GM23338 (cell line): Measurements from ENCODE around the gene STAP2. TPM values are rescaled to one million over a fixed set of nuclear protein-coding genes. Genes with fewer than 3 reads are reported as not detected.

ENCODE experiments used
- ATAC-seq: fragments of 200-7000 bp; cut with Tn5 transposase; 3 replicates; pipeline ENCODE4 v1.9.1; 2020
- DNase-seq: peaks from one replicate; pipeline ENCODE4 v3.0.0-alpha.2; 2015; ENCODE audit warnings: low spot score
- H2AFZ ChIP-seq: fragments of 200-600 bp; sonication (generic); 2 replicates; pipeline ENCODE4 v1.8.0; 2016; ENCODE audit warnings: antibody characterized with exemption, mild to moderate bottlenecking, moderate library complexity
- H3F3A ChIP-seq: fragments of 200-600 bp; sonication (generic); replicated peaks from 2 replicates; pipeline ENCODE4 v1.8.0; 2017; ENCODE audit warnings: antibody characterized with exemption, mixed run types, low read depth
- H3K27ac ChIP-seq: fragments of 200-600 bp; sonication (generic); 2 replicates; pipeline ENCODE4 v1.6.1; 2016; ENCODE audit warnings: low read depth
- H3K27me3 ChIP-seq: fragments of 200-600 bp; sonication (generic); 2 replicates; pipeline ENCODE4 v1.8.0; 2016; ENCODE audit warnings: mild to moderate bottlenecking, mixed run types, moderate library complexity; ENCODE audit not compliant: insufficient read depth
- H3K36me3 ChIP-seq: fragments of 200-600 bp; sonication (generic); 2 replicates; pipeline ENCODE4 v1.8.0; 2016; ENCODE audit warnings: mild to moderate bottlenecking; ENCODE audit not compliant: insufficient read depth
- H3K4me1 ChIP-seq: fragments of 200-600 bp; sonication (generic); 2 replicates; pipeline ENCODE4 v1.8.0; 2016; ENCODE audit warnings: mild to moderate bottlenecking, moderate library complexity; ENCODE audit not compliant: insufficient read depth
- H3K4me2 ChIP-seq: fragments of 200-600 bp; sonication (generic); 2 replicates; pipeline ENCODE4 v1.7.1; 2017; ENCODE audit warnings: mixed run types
- H3K4me3 ChIP-seq: fragments of 200-600 bp; sonication (generic); 2 replicates; pipeline ENCODE4 v1.6.1; 2016; ENCODE audit warnings: mixed run types
- H3K79me2 ChIP-seq: fragments of 200-600 bp; sonication (generic); replicated peaks from 2 replicates; pipeline ENCODE4 v1.8.0; 2017; ENCODE audit warnings: mild to moderate bottlenecking; ENCODE audit not compliant: insufficient read depth
- H3K9me2 ChIP-seq: fragments of 200-600 bp; sonication (generic); 2 replicates; pipeline ENCODE4 v1.8.0; 2017; ENCODE audit not compliant: insufficient read depth
- H4K20me1 ChIP-seq: fragments of 200-600 bp; sonication (generic); replicated peaks from 2 replicates; pipeline ENCODE4 v1.8.0; 2017; ENCODE audit warnings: mild to moderate bottlenecking; ENCODE audit not compliant: insufficient read depth
- H3K27ac Mint-ChIP-seq: 2 replicates; pipeline ENCODE4 v1.8.0; 2020; ENCODE audit warnings: inconsistent platforms, mild to moderate bottlenecking, moderate library complexity, mixed read lengths
- H3K27me3 Mint-ChIP-seq: 3 replicates; pipeline ENCODE4 v1.8.0; 2022; ENCODE audit warnings: low read depth, mild to moderate bottlenecking, moderate library complexity, mixed read lengths, inconsistent platforms; ENCODE audit not compliant: insufficient read depth, poor library complexity
- H3K36me3 Mint-ChIP-seq: 3 replicates; pipeline ENCODE4 v1.8.0; 2021; ENCODE audit warnings: low read depth, mild to moderate bottlenecking, inconsistent platforms, moderate library complexity, mixed read lengths
- H3K4me1 Mint-ChIP-seq: 3 replicates; pipeline ENCODE4 v1.8.0; 2020; ENCODE audit warnings: mild to moderate bottlenecking, inconsistent platforms, mixed read lengths
- H3K4me3 Mint-ChIP-seq: 3 replicates; pipeline ENCODE4 v1.8.0; 2021; ENCODE audit warnings: moderate library complexity, mild to moderate bottlenecking, inconsistent platforms, mixed read lengths
- H3K9me3 Mint-ChIP-seq: 3 replicates; pipeline ENCODE4 v1.8.0; 2020; ENCODE audit warnings: moderate library complexity, mild to moderate bottlenecking, inconsistent platforms, mixed read lengths
- CREB1 ChIP-seq: fragments of 250-450 bp; sonication (Bioruptor Pico); IDR thresholded peaks from 2 replicates; pipeline ENCODE4 v1.5.0; 2020; ENCODE audit warnings: low read depth, mild to moderate bottlenecking, moderate library complexity
- EZH2 ChIP-seq: fragments of 200-600 bp; sonication (generic); IDR thresholded peaks from one replicate; pipeline ENCODE4 v1.8.0; 2017; ENCODE audit warnings: antibody characterized with exemption, mild to moderate bottlenecking, low read depth; ENCODE audit not compliant: unreplicated experiment
- EZH2phosphoT487 ChIP-seq: fragments of 200-600 bp; sonication (generic); IDR thresholded peaks from one replicate; pipeline ENCODE4 v1.8.1; 2018; ENCODE audit warnings: antibody characterized with exemption; ENCODE audit not compliant: unreplicated experiment
- JUNB ChIP-seq: IDR thresholded peaks from one replicate; pipeline ENCODE4 v1.6.1; 2016; ENCODE audit warnings: antibody characterized with exemption; ENCODE audit not compliant: unreplicated experiment
- NANOG ChIP-seq: IDR thresholded peaks from 2 replicates; pipeline ENCODE4 v1.6.1; 2016; ENCODE audit warnings: antibody characterized with exemption, borderline replicate concordance
- POLR2AphosphoS5 ChIP-seq: IDR thresholded peaks from 2 replicates; pipeline ENCODE4 v1.6.1; 2016; ENCODE audit warnings: antibody characterized with exemption, low read depth
- STAT1 ChIP-seq: IDR thresholded peaks from one replicate; pipeline ENCODE4 v1.6.1; 2016; ENCODE audit warnings: antibody characterized with exemption; ENCODE audit not compliant: unreplicated experiment
- polyA plus RNA-seq: library from polyadenylated mRNA; unstranded; fragments of >200 nt; fragmentation: Nextera tagmentation; extraction: Ambion mirVana; gene quantifications from 2 replicates; pipeline ENCODE4 v1.2.1, GENCODE V29; 2016
- total RNA-seq: library from RNA; depleted of rRNA; stranded (reverse); fragments of >200 nt; shearing (Covaris generic); gene quantifications from 2 replicates; pipeline ENCODE4 v1.2.3, GENCODE V29; 2014
- TF ChIP-seq, protein P1 (sequence below): IDR thresholded peaks from one replicate; pipeline ENCODE4 v1.6.1; 2018; ENCODE audit warnings: antibody characterized with exemption; ENCODE audit not compliant: unreplicated experiment
- TF ChIP-seq, protein P2 (sequence below): IDR thresholded peaks from 2 replicates; pipeline ENCODE4 v1.6.1; 2016; ENCODE audit warnings: antibody characterized with exemption
- TF ChIP-seq, protein P3 (sequence below): fragments of 250-450 bp; sonication (Bioruptor Pico); IDR thresholded peaks from 2 replicates; pipeline ENCODE4 v1.5.0; 2020; ENCODE audit warnings: mild to moderate bottlenecking, moderate library complexity

STAP2 gene
- total and polyA plus RNA-seq, 2 experiments from 2014 or later = 15.1 to 20.7 TPM

DNA sequence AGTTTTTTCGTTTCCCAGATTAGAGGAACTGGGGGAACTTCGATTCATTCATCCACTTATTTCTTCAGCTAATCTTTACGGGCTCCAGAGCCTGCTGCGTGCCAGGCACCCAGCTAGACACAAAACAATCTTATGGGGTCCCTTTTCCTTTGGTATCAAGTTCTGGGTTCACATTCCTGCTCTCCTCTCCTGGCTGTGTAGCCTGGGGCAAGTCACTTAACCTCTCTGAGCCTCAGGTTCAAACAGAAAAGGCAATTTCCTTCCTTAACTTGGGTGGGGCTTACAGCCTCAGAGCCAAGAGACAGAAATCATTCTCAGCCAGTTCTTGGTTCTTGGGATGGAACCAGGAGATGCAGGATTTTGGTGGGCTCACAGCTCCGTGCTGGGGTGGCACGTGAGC, 53.7 kb downstream of the STAP2 start:
- ATAC-seq = no peak
- H4K20me1 ChIP-seq = no peaks in the 10 kb centered on the region
- H3K36me3 Mint-ChIP-seq = no peaks in the 10 kb centered on the region

More for the DNA sequence above, 53.7 kb downstream of the STAP2 start:
- no peaks in the 10 kb centered on the region for H3F3A ChIP-seq
- H3K4me2 ChIP-seq = no peak overlapping the region
- TF ChIP-seq EZH2 = no peak
- no peak for TF ChIP-seq STAT1
- no peak for TF ChIP-seq EZH2phosphoT487
- no peak for TF ChIP-seq NANOG
- TF ChIP-seq, protein P1, sequence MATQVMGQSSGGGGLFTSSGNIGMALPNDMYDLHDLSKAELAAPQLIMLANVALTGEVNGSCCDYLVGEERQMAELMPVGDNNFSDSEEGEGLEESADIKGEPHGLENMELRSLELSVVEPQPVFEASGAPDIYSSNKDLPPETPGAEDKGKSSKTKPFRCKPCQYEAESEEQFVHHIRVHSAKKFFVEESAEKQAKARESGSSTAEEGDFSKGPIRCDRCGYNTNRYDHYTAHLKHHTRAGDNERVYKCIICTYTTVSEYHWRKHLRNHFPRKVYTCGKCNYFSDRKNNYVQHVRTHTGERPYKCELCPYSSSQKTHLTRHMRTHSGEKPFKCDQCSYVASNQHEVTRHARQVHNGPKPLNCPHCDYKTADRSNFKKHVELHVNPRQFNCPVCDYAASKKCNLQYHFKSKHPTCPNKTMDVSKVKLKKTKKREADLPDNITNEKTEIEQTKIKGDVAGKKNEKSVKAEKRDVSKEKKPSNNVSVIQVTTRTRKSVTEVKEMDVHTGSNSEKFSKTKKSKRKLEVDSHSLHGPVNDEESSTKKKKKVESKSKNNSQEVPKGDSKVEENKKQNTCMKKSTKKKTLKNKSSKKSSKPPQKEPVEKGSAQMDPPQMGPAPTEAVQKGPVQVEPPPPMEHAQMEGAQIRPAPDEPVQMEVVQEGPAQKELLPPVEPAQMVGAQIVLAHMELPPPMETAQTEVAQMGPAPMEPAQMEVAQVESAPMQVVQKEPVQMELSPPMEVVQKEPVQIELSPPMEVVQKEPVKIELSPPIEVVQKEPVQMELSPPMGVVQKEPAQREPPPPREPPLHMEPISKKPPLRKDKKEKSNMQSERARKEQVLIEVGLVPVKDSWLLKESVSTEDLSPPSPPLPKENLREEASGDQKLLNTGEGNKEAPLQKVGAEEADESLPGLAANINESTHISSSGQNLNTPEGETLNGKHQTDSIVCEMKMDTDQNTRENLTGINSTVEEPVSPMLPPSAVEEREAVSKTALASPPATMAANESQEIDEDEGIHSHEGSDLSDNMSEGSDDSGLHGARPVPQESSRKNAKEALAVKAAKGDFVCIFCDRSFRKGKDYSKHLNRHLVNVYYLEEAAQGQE = no peak
- TF ChIP-seq, protein P2, sequence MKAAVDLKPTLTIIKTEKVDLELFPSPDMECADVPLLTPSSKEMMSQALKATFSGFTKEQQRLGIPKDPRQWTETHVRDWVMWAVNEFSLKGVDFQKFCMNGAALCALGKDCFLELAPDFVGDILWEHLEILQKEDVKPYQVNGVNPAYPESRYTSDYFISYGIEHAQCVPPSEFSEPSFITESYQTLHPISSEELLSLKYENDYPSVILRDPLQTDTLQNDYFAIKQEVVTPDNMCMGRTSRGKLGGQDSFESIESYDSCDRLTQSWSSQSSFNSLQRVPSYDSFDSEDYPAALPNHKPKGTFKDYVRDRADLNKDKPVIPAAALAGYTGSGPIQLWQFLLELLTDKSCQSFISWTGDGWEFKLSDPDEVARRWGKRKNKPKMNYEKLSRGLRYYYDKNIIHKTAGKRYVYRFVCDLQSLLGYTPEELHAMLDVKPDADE = no peak
- TF ChIP-seq, protein P3, sequence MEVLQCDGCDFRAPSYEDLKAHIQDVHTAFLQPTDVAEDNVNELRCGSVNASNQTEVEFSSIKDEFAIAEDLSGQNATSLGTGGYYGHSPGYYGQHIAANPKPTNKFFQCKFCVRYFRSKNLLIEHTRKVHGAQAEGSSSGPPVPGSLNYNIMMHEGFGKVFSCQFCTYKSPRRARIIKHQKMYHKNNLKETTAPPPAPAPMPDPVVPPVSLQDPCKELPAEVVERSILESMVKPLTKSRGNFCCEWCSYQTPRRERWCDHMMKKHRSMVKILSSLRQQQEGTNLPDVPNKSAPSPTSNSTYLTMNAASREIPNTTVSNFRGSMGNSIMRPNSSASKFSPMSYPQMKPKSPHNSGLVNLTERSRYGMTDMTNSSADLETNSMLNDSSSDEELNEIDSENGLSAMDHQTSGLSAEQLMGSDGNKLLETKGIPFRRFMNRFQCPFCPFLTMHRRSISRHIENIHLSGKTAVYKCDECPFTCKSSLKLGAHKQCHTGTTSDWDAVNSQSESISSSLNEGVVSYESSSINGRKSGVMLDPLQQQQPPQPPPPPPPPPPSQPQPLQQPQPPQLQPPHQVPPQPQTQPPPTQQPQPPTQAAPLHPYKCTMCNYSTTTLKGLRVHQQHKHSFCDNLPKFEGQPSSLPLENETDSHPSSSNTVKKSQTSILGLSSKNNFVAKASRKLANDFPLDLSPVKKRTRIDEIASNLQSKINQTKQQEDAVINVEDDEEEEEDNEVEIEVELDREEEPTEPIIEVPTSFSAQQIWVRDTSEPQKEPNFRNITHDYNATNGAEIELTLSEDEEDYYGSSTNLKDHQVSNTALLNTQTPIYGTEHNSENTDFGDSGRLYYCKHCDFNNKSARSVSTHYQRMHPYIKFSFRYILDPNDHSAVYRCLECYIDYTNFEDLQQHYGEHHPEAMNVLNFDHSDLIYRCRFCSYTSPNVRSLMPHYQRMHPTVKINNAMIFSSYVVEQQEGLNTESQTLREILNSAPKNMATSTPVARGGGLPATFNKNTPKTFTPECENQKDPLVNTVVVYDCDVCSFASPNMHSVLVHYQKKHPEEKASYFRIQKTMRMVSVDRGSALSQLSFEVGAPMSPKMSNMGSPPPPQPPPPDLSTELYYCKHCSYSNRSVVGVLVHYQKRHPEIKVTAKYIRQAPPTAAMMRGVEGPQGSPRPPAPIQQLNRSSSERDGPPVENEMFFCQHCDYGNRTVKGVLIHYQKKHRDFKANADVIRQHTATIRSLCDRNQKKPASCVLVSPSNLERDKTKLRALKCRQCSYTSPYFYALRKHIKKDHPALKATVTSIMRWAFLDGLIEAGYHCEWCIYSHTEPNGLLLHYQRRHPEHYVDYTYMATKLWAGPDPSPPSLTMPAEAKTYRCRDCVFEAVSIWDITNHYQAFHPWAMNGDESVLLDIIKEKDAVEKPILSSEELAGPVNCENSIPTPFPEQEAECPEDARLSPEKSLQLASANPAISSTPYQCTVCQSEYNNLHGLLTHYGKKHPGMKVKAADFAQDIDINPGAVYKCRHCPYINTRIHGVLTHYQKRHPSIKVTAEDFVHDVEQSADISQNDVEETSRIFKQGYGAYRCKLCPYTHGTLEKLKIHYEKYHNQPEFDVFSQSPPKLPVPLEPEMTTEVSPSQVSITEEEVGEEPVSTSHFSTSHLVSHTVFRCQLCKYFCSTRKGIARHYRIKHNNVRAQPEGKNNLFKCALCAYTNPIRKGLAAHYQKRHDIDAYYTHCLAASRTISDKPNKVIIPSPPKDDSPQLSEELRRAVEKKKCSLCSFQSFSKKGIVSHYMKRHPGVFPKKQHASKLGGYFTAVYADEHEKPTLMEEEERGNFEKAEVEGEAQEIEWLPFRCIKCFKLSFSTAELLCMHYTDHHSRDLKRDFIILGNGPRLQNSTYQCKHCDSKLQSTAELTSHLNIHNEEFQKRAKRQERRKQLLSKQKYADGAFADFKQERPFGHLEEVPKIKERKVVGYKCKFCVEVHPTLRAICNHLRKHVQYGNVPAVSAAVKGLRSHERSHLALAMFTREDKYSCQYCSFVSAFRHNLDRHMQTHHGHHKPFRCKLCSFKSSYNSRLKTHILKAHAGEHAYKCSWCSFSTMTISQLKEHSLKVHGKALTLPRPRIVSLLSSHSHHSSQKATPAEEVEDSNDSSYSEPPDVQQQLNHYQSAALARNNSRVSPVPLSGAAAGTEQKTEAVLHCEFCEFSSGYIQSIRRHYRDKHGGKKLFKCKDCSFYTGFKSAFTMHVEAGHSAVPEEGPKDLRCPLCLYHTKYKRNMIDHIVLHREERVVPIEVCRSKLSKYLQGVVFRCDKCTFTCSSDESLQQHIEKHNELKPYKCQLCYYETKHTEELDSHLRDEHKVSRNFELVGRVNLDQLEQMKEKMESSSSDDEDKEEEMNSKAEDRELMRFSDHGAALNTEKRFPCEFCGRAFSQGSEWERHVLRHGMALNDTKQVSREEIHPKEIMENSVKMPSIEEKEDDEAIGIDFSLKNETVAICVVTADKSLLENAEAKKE = no peak
- no peak for TF ChIP-seq POLR2AphosphoS5
- no peak for TF ChIP-seq CREB1 (CRISPR knock-in tag)
- TF ChIP-seq JUNB = no peak
- no peak for DNase-seq
- Mint-ChIP-seq H3K9me3 (no peaks in the 10 kb centered on the region), H3K4me3 (no peak overlapping the region), H3K27ac (no peak overlapping the region), H3K27me3 (peaks cover 26% of the 10 kb centered on the region), H3K4me1 (peaks cover 2% of the 10 kb centered on the region; the same call in 1 of the 3 replicates)
- no peaks in the 10 kb centered on the region for H3K36me3 ChIP-seq
- H3K4me1 ChIP-seq = no peaks in the 10 kb centered on the region
- H2AFZ ChIP-seq = 0 out of 2 replicates have a peak overlapping the region, but pooled peaks have one; percentile 19
- H3K79me2 ChIP-seq = no peaks in the 10 kb centered on the region
- no peaks in the 10 kb centered on the region for H3K9me2 ChIP-seq
- H3K27ac ChIP-seq = no peak overlapping the region
- H3K27me3 ChIP-seq = peaks cover 23% of the 10 kb centered on the region
- no peak overlapping the region; the same call in 1 of the 2 replicates for H3K4me3 ChIP-seq
